Cardiac muscle cell (in vitro differentiated cells and primary cell): ENCODE data around the gene TTC4. TPM values are rescaled to one million over a fixed set of nuclear protein-coding genes. Genes with fewer than 3 reads are reported as not detected.

Experiments used
- DNase-seq, 2 donors: peaks; one replicate each; pipeline versions ENCODE4 v3.0.0 to v3.0.0-alpha.2; 2010 to 2017; ENCODE audit warnings: low read depth in 1 of 2, low spot score in 1 of 2
- H3K27ac ChIP-seq: fragments of 200-600 bp; sonication (generic); 2 replicates; pipeline ENCODE4 v1.5.1; 2016
- H3K27me3 ChIP-seq: fragments of 200-600 bp; sonication (generic); 2 replicates; pipeline ENCODE4 v1.6.0; 2016; ENCODE audit warnings: control low read depth
- H3K36me3 ChIP-seq: fragments of 200-600 bp; sonication (generic); 2 replicates; pipeline ENCODE4 v1.5.1; 2016; ENCODE audit warnings: control low read depth
- H3K4me1 ChIP-seq: fragments of 200-600 bp; sonication (generic); 2 replicates; pipeline ENCODE4 v1.8.1; 2017; ENCODE audit warnings: low read depth, mild to moderate bottlenecking, mixed run types
- H3K4me3 ChIP-seq: fragments of 200-600 bp; sonication (generic); 2 replicates; pipeline ENCODE4 v1.5.1; 2016; ENCODE audit warnings: mild to moderate bottlenecking
- H3K9me3 ChIP-seq: fragments of 200-600 bp; sonication (generic); 2 replicates; pipeline ENCODE4 v1.5.1; 2017; ENCODE audit warnings: low read depth, mild to moderate bottlenecking, control low read depth
- CTCF ChIP-seq: IDR thresholded peaks from 2 replicates; pipeline ENCODE4 v1.5.1; 2012; ENCODE audit warnings: low read depth, mild to moderate bottlenecking, low read length
- polyA plus RNA-seq: library from polyadenylated mRNA; unstranded; fragments of >200 nt; fragmentation: Nextera tagmentation; extraction: Ambion mirVana; gene quantifications from 2 replicates; pipeline ENCODE4 v1.2.1, GENCODE V29; 2016
- total RNA-seq: library from RNA; depleted of rRNA; stranded (reverse); fragments of >200 nt; gene quantifications from 2 replicates; pipeline ENCODE4 v1.2.3, GENCODE V29; 2016

The TTC4 gene
- total and polyA plus RNA-seq, 2 experiments from 2014 or later: 19.8 to 23.5 TPM

- H3K9me3 ChIP-seq: no peaks in the 10 kb centered on the region
- DNase-seq: no peak
- no peak for TF ChIP-seq CTCF
- H3K4me3 ChIP-seq: peak overlapping the region; percentile 37
- H3K27me3 ChIP-seq: no peaks in the 10 kb centered on the region
- no peaks in the 10 kb centered on the region for H3K36me3 ChIP-seq
- peaks cover 6% of the 10 kb centered on the region for H3K4me1 ChIP-seq
- no peak overlapping the region for H3K27ac ChIP-seq
These were observed 49.4 kb downstream of the TTC4 start for GRCh38 chr1:54764922-54765561.

DNA sequence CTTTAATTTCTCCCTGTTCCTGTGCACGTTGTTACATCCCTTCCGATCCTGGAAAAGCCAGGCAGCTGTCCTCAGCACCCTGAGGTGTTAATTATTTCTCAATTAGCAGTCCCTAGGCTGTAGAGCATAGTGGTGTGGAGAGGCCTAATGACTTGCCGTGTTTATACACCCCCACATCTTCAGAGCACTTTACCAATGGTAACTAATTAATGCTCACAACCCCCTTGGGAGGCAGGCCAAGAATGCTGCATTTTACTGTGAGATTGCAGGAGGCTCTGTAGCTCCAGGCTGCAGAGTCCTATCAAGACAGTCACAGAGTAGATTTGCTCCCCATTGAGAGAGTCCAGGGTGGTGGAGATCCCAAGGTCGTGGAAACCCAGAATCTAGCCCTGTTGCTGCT lies 51.1 kb downstream of the TTC4 start:
- Histone ChIP-seq H3K4me3 (no peak overlapping the region), H3K9me3 (no peaks in the 10 kb centered on the region), H3K36me3 (no peaks in the 10 kb centered on the region), H3K27ac (no peak overlapping the region), H3K27me3 (no peaks in the 10 kb centered on the region), H3K4me1 (peaks cover 6% of the 10 kb centered on the region)
- no peak for TF ChIP-seq CTCF
- no peak for DNase-seq

DNA sequence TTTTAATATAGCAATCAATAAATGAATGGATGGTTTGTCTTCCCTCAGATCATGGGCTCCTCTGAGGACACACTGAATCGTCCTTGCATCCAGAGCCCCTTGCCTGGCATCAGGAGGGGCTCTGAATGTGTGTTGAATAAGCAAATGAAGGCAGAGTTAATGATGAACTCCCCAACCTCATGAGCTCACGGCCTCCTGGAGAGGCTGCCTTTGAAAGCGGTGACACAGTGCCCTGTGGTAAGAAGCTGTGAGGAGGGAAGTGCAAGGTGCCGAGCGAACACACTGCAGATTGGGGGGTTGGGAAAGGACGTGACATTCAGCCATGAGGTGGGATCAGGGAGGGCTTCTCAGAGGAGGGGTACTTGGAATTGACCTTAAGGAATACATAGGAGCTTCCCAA lies 51.9 kb downstream of the TTC4 start:
- Histone ChIP-seq H3K4me3 (no peak overlapping the region), H3K27ac (no peak overlapping the region), H3K4me1 (peaks cover 6% of the 10 kb centered on the region), H3K27me3 (no peaks in the 10 kb centered on the region), H3K36me3 (no peaks in the 10 kb centered on the region), H3K9me3 (no peaks in the 10 kb centered on the region)
- DNase-seq: no peak
- no peak for TF ChIP-seq CTCF

- peak; percentile 7 for TF ChIP-seq CTCF
These were observed 52.4 kb downstream of the TTC4 start for GRCh38 chr1:54768093-54768492.

DNA sequence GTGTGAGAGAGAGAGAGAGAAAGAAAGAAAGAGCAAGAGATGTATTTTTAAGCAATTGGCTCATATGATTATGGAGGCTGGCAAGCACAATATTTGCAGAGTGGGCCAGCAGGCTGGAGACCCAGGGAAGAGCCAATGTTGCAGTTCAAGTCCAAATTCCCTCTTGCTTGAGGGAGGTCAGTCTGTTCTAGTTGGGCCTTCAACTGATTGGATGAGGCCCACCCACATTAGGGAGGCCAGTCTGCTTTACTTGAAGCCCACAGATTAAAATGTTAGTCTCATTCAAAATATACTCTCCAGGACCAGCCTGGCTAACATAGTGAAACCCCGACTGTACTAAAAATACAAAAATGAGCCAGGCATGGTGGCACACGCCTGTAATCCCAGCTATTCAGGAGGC lies 57.3 kb downstream of the TTC4 start:
- Histone ChIP-seq H3K27me3 (no peaks in the 10 kb centered on the region), H3K4me1 (no peaks in the 10 kb centered on the region), H3K27ac (no peak overlapping the region), H3K9me3 (no peaks in the 10 kb centered on the region), H3K4me3 (no peak overlapping the region), H3K36me3 (no peaks in the 10 kb centered on the region)
- DNase-seq: no peak
- TF ChIP-seq CTCF: no peak

More at GRCh38 chr1:54768093-54768492, 52.4 kb downstream of the TTC4 start:
- Histone ChIP-seq H3K36me3 (no peaks in the 10 kb centered on the region), H3K4me3 (no peak overlapping the region), H3K27me3 (no peaks in the 10 kb centered on the region), H3K27ac (no peak overlapping the region), H3K4me1 (peaks cover 5% of the 10 kb centered on the region), H3K9me3 (no peaks in the 10 kb centered on the region)
- DNase-seq: peak in 1 of 2 donors; percentile 12
